ENCODE results near the gene ANKMY1. TPM values are rescaled to one million over a fixed set of nuclear protein-coding genes. Genes with fewer than 3 reads are reported as not detected.
A peak's percentile ranks its signal among the peaks of the same experiment; 100 is the strongest.

ANKMY1 gene
- total and polyA plus RNA-seq, 2 donors (not counting 1 experiment from before 2014, with no cell fraction given) = 51.7 to 72.1 TPM

DNA sequence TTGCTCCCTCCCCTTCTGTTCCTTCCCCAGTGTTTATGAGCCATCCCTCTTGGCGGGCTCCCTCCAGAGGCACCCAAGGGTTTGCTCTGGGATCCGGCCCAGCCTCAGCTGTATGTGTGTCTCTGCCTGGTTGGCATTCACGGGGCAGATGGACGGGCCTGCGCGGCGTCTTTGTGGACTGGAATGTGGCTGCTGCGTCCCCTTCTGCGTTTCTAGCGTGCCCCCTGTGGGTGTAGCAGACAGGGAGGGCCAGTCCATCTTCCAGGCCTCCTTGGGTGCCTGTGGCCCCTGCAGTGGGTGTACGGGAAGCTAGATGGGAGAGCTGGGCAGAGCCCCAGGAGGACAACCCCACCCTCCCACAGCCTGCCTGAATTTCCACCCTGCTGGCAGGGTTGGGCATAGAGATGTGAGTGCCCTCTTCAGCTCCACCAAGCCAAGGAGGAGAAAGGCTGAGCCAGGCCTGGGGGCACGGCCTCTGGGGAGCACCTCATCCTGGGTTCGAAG lies 106.6 kb downstream of the ANKMY1 start:
- no peak overlapping the region for H3K4me2 ChIP-seq (replicated peaks; ENCODE audit: low read depth, low read length, poor library complexity, severe bottlenecking)
- H3K27ac ChIP-seq (ENCODE audit: low read length in 2 of 2) = no peak overlapping the region
- H3K27me3 ChIP-seq (replicated peaks in 1 of 4; ENCODE audit: control extremely low read depth in 1 of 4, control insufficient read depth in 3 of 4, insufficient read depth in 4 of 4, low read length in 3 of 4) = peaks cover 0 to 50% (median 22%) of the 10 kb centered on the region in 4 experiments
- H3K4me1 ChIP-seq (ENCODE audit: control insufficient read depth in 2 of 2, insufficient read depth in 2 of 2, low read length in 2 of 2) = peaks cover 26 to 32% of the 10 kb centered on the region in 2 donors
- no peaks in the 10 kb centered on the region for H4K20me1 ChIP-seq (ENCODE audit: control insufficient read depth, insufficient read depth, low read length, poor library complexity, severe bottlenecking)
- H3K9ac ChIP-seq (ENCODE audit: low read length) = no peak overlapping the region
- ChIA-PET CTCF (no interaction called here), POLR2A (no interaction called here)
- Mint-ChIP-seq H3K4me1 (peaks cover 29% of the 10 kb centered on the region), H3K27me3 (peaks cover 39% of the 10 kb centered on the region), H3K4me3 (peak overlapping the region; percentile 44), H3K27ac (no peak overlapping the region), H3K9me3 (ENCODE audit: insufficient read depth) (no peaks in the 10 kb centered on the region)
- no peak for ATAC-seq (ENCODE audit: low read depth)
- 94% methylated on average over 11 of the region's 13 CpGs for WGBS (ENCODE audit: insufficient coverage)
- no peak for DNase-seq
- no peaks in the 10 kb centered on the region for H3K79me2 ChIP-seq (ENCODE audit: control insufficient read depth, insufficient read depth, low read length)
- no peak overlapping the region for H2AFZ ChIP-seq (ENCODE audit: insufficient read depth, low read depth, low read length, poor library complexity, severe bottlenecking)
- H3K36me3 ChIP-seq (replicated peaks in 1 of 2; ENCODE audit: control extremely low read depth in 1 of 2, control insufficient read depth in 1 of 2, extremely low read depth in 1 of 2, insufficient read depth in 2 of 2, low read length in 1 of 2) = no peaks in the 10 kb centered on the region
- intact Hi-C loops (cut with micrococcal nuclease) = no loop called here
- TF ChIP-seq EZH2 (IDR thresholded peaks at IDR 0.05; ENCODE audit: borderline replicate concordance, insufficient read depth, low read depth, low read length, poor library complexity, severe bottlenecking) = no peak
- TF ChIP-seq, protein P1, sequence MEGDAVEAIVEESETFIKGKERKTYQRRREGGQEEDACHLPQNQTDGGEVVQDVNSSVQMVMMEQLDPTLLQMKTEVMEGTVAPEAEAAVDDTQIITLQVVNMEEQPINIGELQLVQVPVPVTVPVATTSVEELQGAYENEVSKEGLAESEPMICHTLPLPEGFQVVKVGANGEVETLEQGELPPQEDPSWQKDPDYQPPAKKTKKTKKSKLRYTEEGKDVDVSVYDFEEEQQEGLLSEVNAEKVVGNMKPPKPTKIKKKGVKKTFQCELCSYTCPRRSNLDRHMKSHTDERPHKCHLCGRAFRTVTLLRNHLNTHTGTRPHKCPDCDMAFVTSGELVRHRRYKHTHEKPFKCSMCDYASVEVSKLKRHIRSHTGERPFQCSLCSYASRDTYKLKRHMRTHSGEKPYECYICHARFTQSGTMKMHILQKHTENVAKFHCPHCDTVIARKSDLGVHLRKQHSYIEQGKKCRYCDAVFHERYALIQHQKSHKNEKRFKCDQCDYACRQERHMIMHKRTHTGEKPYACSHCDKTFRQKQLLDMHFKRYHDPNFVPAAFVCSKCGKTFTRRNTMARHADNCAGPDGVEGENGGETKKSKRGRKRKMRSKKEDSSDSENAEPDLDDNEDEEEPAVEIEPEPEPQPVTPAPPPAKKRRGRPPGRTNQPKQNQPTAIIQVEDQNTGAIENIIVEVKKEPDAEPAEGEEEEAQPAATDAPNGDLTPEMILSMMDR (IDR thresholded peaks at IDR 0.05) = no peak
- no peak overlapping the region for H3K4me3 ChIP-seq (ENCODE audit: control extremely low read depth in 1 of 5, extremely low read depth in 1 of 5, insufficient read depth in 1 of 5, low read depth in 2 of 5, low read length in 4 of 5)
- H3K9me3 ChIP-seq (ENCODE audit: control extremely low read depth in 1 of 3, control insufficient read depth in 2 of 3, insufficient read depth in 1 of 3, low read length in 2 of 3) = peaks cover 0 to 10% (median 0%) of the 10 kb centered on the region in 3 donors

DNA sequence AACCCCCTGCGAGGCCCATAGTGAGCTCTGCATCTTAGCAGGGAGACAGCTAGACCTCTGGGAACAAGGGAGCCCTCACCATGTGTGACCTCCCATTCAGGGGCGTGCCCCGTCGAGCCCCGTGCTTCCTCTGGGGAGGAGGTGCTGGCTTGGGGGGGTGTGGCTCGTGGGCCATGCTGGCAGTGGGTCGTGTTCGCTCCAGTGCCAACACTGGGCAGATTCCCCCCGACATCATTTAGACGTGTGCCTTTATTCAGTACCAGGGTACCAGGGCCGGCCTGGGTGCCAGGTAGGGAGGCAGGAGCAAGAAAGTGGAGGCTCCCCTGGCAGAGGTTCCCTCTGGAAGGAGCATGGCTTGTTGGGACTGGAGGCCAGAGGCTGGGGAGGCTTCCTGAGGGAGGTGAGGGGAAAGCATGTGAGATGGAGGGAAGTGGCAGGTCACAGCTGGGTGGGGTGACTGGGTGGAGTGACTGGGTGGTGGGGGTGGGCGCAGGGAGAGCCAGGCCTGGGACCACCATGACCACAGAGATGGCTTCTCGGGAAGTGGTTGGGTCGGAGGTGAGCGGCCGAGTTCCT lies 107.2 kb downstream of the ANKMY1 start:
- ATAC-seq (ENCODE audit: low read depth) (peak; percentile 11), DNase-seq (no peak)
- no peaks in the 10 kb centered on the region for H3K79me2 ChIP-seq (ENCODE audit: control insufficient read depth, insufficient read depth, low read length)
- H3K4me1 ChIP-seq (ENCODE audit: control insufficient read depth in 2 of 2, insufficient read depth in 2 of 2, low read length in 2 of 2) = peaks cover 26 to 29% of the 10 kb centered on the region in 2 donors
- no peak overlapping the region for H3K27ac Mint-ChIP-seq
- CTCF ChIA-PET = no interaction called here
- H3K4me2 ChIP-seq (replicated peaks; ENCODE audit: low read depth, low read length, poor library complexity, severe bottlenecking) = no peak overlapping the region
- H2AFZ ChIP-seq (ENCODE audit: insufficient read depth, low read depth, low read length, poor library complexity, severe bottlenecking) = no peak overlapping the region
- no peaks in the 10 kb centered on the region for H4K20me1 ChIP-seq (ENCODE audit: control insufficient read depth, insufficient read depth, low read length, poor library complexity, severe bottlenecking)
- H3K9me3 Mint-ChIP-seq (ENCODE audit: insufficient read depth) = no peaks in the 10 kb centered on the region
- H3K4me1 Mint-ChIP-seq = peaks cover 29% of the 10 kb centered on the region
- peaks cover 43% of the 10 kb centered on the region for H3K27me3 Mint-ChIP-seq
- TF ChIP-seq EZH2 (IDR thresholded peaks at IDR 0.05; ENCODE audit: borderline replicate concordance, insufficient read depth, low read depth, low read length, poor library complexity, severe bottlenecking) = no peak
- TF ChIP-seq, protein P1 (IDR thresholded peaks at IDR 0.05) = no peak
- H3K4me3 ChIP-seq (ENCODE audit: control extremely low read depth in 1 of 5, extremely low read depth in 1 of 5, insufficient read depth in 1 of 5, low read depth in 2 of 5, low read length in 4 of 5) = no peak overlapping the region
- H3K9me3 ChIP-seq (ENCODE audit: control extremely low read depth in 1 of 3, control insufficient read depth in 2 of 3, insufficient read depth in 1 of 3, low read length in 2 of 3) = peaks cover 0 to 10% (median 0%) of the 10 kb centered on the region in 3 donors
- no peak overlapping the region for H3K9ac ChIP-seq (ENCODE audit: low read length)
- 85% methylated on average over 13 of the region's 16 CpGs for WGBS (ENCODE audit: insufficient coverage)
- intact Hi-C loops (cut with micrococcal nuclease) = no loop called here
- POLR2A ChIA-PET = no interaction called here
- H3K4me3 Mint-ChIP-seq = peak overlapping the region; percentile 52
- no peaks in the 10 kb centered on the region for H3K36me3 ChIP-seq (replicated peaks in 1 of 2; ENCODE audit: control extremely low read depth in 1 of 2, control insufficient read depth in 1 of 2, extremely low read depth in 1 of 2, insufficient read depth in 2 of 2, low read length in 1 of 2)
- H3K27me3 ChIP-seq (replicated peaks in 1 of 4; ENCODE audit: control extremely low read depth in 1 of 4, control insufficient read depth in 3 of 4, insufficient read depth in 4 of 4, low read length in 3 of 4) = peaks cover 0 to 49% (median 21%) of the 10 kb centered on the region in 4 experiments
- no peak overlapping the region for H3K27ac ChIP-seq (ENCODE audit: low read length in 2 of 2)
